DOHH2 (cell line): ENCODE results near the gene QKI.

Experiments used
- H3F3A ChIP-seq: fragments of 200-600 bp; sonication (generic), shearing (Covaris generic); 2 replicates; pipeline ENCODE4 v1.6.0; 2016; ENCODE audit warnings: antibody characterized with exemption, mild to moderate bottlenecking; ENCODE audit not compliant: control insufficient read depth, insufficient read depth
- H3K27ac ChIP-seq: fragments of 200-600 bp; sonication (generic); 2 replicates; pipeline ENCODE4 v1.5.1; 2014; ENCODE audit warnings: low read depth, mild to moderate bottlenecking, low read length, moderate library complexity
- H3K27me3 ChIP-seq: fragments of 200-600 bp; sonication (generic); 2 replicates; pipeline ENCODE4 v1.6.1; 2014; ENCODE audit warnings: mild to moderate bottlenecking, low read length, mixed read lengths; ENCODE audit not compliant: control insufficient read depth
- H3K36me3 ChIP-seq: fragments of 200-600 bp; sonication (generic); 2 replicates; pipeline ENCODE4 v1.6.1; 2014; ENCODE audit warnings: mild to moderate bottlenecking, low read length, moderate library complexity, mixed read lengths; ENCODE audit not compliant: control insufficient read depth
- H3K4me1 ChIP-seq: fragments of 200-600 bp; sonication (generic); 2 replicates; pipeline ENCODE4 v1.6.1; 2014; ENCODE audit warnings: mild to moderate bottlenecking, low read length, mixed read lengths; ENCODE audit not compliant: control insufficient read depth
- H3K4me2 ChIP-seq: fragments of 200-600 bp; sonication (generic); 2 replicates; pipeline ENCODE4 v1.6.0; 2014; ENCODE audit warnings: mild to moderate bottlenecking, low read length, moderate library complexity
- H3K4me3 ChIP-seq: fragments of 200-600 bp; sonication (generic); 2 replicates; pipeline ENCODE4 v1.5.1; 2014; ENCODE audit warnings: mild to moderate bottlenecking, low read length, mixed read lengths
- H3K79me2 ChIP-seq: fragments of 200-600 bp; sonication (generic); 2 replicates; pipeline ENCODE4 v1.6.1; 2014; ENCODE audit warnings: mild to moderate bottlenecking, low read length, mixed read lengths; ENCODE audit not compliant: control insufficient read depth
- H3K9me2 ChIP-seq: fragments of 200-600 bp; sonication (generic); replicated peaks from 2 replicates; pipeline ENCODE4 v1.6.1; 2014; ENCODE audit warnings: mild to moderate bottlenecking, low read length, mixed read lengths; ENCODE audit not compliant: control insufficient read depth
- H3K9me3 ChIP-seq: fragments of 200-600 bp; sonication (generic); 2 replicates; pipeline ENCODE4 v1.6.1; 2014; ENCODE audit warnings: antibody characterized with exemption, low read length, mixed read lengths; ENCODE audit not compliant: control insufficient read depth, insufficient read depth
- H4K20me1 ChIP-seq: fragments of 200-600 bp; sonication (generic); 2 replicates; pipeline ENCODE4 v1.6.0; 2014; ENCODE audit warnings: low read depth, mild to moderate bottlenecking, antibody characterized with exemption, low read length, moderate library complexity; ENCODE audit not compliant: control insufficient read depth, insufficient read depth
- CTCF ChIP-seq: fragments of 200-600 bp; sonication (generic); IDR thresholded peaks from one replicate; pipeline ENCODE4 v1.5.1; 2014; ENCODE audit warnings: antibody characterized with exemption, mild to moderate bottlenecking, low read depth, low read length; ENCODE audit not compliant: poor library complexity, severe bottlenecking
- EZH2phosphoT487 ChIP-seq: fragments of 200-600 bp; sonication (generic); IDR thresholded peaks from 2 replicates; pipeline ENCODE4 v1.6.1; 2017; ENCODE audit warnings: borderline replicate concordance, mild to moderate bottlenecking, antibody characterized with exemption, low read length, moderate library complexity, mixed read lengths

The QKI gene

GRCh38 chr6:163401039-163401885 is 13.3 kb upstream of the QKI start:
- Histone ChIP-seq H3K27ac (no peak overlapping the region), H3K36me3 (no peaks in the 10 kb centered on the region), H3F3A (no peaks in the 10 kb centered on the region), H3K9me3 (no peaks in the 10 kb centered on the region), H4K20me1 (no peaks in the 10 kb centered on the region), H3K4me2 (no peak overlapping the region), H3K79me2 (no peaks in the 10 kb centered on the region), H3K4me1 (no peaks in the 10 kb centered on the region), H3K9me2 (no peaks in the 10 kb centered on the region), H3K27me3 (no peaks in the 10 kb centered on the region), H3K4me3 (no peak overlapping the region)
- TF ChIP-seq EZH2phosphoT487 (no peak), CTCF (no peak)

- no peaks in the 10 kb centered on the region for H3K4me1 ChIP-seq
- H3K27me3 ChIP-seq, result no peaks in the 10 kb centered on the region
- no peaks in the 10 kb centered on the region for H3K9me2 ChIP-seq
- H3K36me3 ChIP-seq, result no peaks in the 10 kb centered on the region
- no peaks in the 10 kb centered on the region for H3F3A ChIP-seq
- H4K20me1 ChIP-seq, result no peaks in the 10 kb centered on the region
- TF ChIP-seq EZH2phosphoT487, result no peak
- TF ChIP-seq CTCF, result no peak
- no peaks in the 10 kb centered on the region for H3K79me2 ChIP-seq
- no peak overlapping the region for H3K4me3 ChIP-seq
- no peak overlapping the region for H3K4me2 ChIP-seq
- no peaks in the 10 kb centered on the region for H3K9me3 ChIP-seq
- H3K27ac ChIP-seq, result no peak overlapping the region
Observed at GRCh38 chr6:163402616-163403015, 11.9 kb upstream of the QKI start.

- Histone ChIP-seq H4K20me1 (no peaks in the 10 kb centered on the region), H3K27ac (no peak overlapping the region), H3K27me3 (no peaks in the 10 kb centered on the region), H3K4me1 (no peaks in the 10 kb centered on the region), H3F3A (no peaks in the 10 kb centered on the region), H3K79me2 (no peaks in the 10 kb centered on the region), H3K4me2 (no peak overlapping the region), H3K9me2 (no peaks in the 10 kb centered on the region), H3K9me3 (no peaks in the 10 kb centered on the region), H3K4me3 (no peak overlapping the region), H3K36me3 (no peaks in the 10 kb centered on the region)
- TF ChIP-seq CTCF (no peak), EZH2phosphoT487 (no peak)
Observed at GRCh38 chr6:163404825-163405265, 9.7 kb upstream of the QKI start.
